Ishikawa (cell line): ENCODE measurements around the gene FHL2.

Source experiments
- CEBPB ChIP-seq: IDR thresholded peaks from 2 replicates; pipeline ENCODE4 v1.6.1; 2012
- CREB1 ChIP-seq: IDR thresholded peaks from 2 replicates; pipeline ENCODE4 v1.6.1; 2012; ENCODE audit warnings: low read depth
- EGR1 ChIP-seq: IDR thresholded peaks from 2 replicates; pipeline ENCODE4 v1.6.1; 2012
- EP300 ChIP-seq: IDR thresholded peaks from 2 replicates; pipeline ENCODE4 v1.6.1; 2012; ENCODE audit warnings: borderline replicate concordance
- FOXM1 ChIP-seq: IDR thresholded peaks from 2 replicates; pipeline ENCODE4 v1.6.1; 2012; ENCODE audit warnings: low read depth, borderline replicate concordance
- NFIC ChIP-seq: IDR thresholded peaks from 2 replicates; pipeline ENCODE4 v1.6.1; 2012
- RAD21 ChIP-seq: IDR thresholded peaks from 2 replicates; pipeline ENCODE4 v1.6.1; 2012; ENCODE audit warnings: low read depth
- REST ChIP-seq: IDR thresholded peaks from 2 replicates; pipeline ENCODE4 v1.6.1; 2012; ENCODE audit warnings: low read depth, mild to moderate bottlenecking
- TAF1 ChIP-seq: IDR thresholded peaks from 2 replicates; pipeline ENCODE4 v1.6.1; 2012; ENCODE audit warnings: low read depth, mild to moderate bottlenecking
- TCF12 ChIP-seq: IDR thresholded peaks from 2 replicates; pipeline ENCODE4 v1.6.1; 2012; ENCODE audit warnings: low read depth
- TEAD4 ChIP-seq: IDR thresholded peaks from 2 replicates; pipeline ENCODE4 v1.6.1; 2012
- USF1 ChIP-seq: IDR thresholded peaks from 2 replicates; pipeline ENCODE4 v1.6.1; 2012
- YY1 ChIP-seq: IDR thresholded peaks from 2 replicates; pipeline ENCODE4 v1.6.1; 2012; ENCODE audit warnings: low read depth
- ZBTB7A ChIP-seq: IDR thresholded peaks from 2 replicates; pipeline ENCODE4 v1.6.1; 2012; ENCODE audit warnings: low read depth
- TF ChIP-seq, protein P1 (sequence below): IDR thresholded peaks from 2 replicates; pipeline ENCODE4 v1.6.1; 2012

Gene FHL2

DNA sequence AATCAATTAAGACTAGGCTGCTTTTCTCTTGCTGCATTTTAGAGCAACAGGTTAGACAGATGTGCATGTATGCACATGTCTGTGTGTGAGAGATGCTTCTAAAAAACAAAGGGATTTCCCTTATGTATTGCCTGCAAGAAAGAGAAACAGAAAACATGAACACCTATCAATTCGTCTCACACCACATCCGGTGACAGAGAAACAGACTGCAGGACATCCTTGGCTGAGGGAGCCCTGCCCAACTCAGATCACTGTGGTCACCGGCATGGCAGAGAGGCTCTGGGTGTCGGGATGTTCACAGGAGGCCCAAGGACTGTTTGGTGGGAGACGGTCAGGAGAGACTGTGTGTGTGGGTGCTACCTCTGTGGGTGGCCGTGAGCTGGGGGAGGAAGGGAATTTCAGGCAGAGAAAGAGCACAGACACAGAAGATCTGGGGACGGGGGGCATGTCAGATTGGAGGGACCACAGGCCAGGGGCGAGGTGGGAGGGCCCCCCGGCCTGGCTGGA, 24.9 kb downstream of the FHL2 start:
- TF ChIP-seq REST, result no peak
- no peak for TF ChIP-seq USF1
- TF ChIP-seq, protein P1, sequence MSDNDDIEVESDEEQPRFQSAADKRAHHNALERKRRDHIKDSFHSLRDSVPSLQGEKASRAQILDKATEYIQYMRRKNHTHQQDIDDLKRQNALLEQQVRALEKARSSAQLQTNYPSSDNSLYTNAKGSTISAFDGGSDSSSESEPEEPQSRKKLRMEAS, result no peak
- TF ChIP-seq TCF12, result no peak
- TF ChIP-seq CREB1, result no peak
- TF ChIP-seq EGR1, result no peak
- no peak for TF ChIP-seq EP300
- TF ChIP-seq RAD21, result no peak
- no peak for TF ChIP-seq CEBPB
- TF ChIP-seq FOXM1, result no peak

- TF ChIP-seq ZBTB7A (no peak), EP300 (no peak), CEBPB (no peak), FOXM1 (no peak), NFIC (no peak), REST (no peak), YY1 (no peak), TAF1 (no peak), TEAD4 (no peak), CREB1 (no peak), TCF12 (no peak), EGR1 (no peak), USF1 (no peak), RAD21 (no peak)
- TF ChIP-seq, protein P1, result no peak
These were observed 25.5 kb downstream of the FHL2 start for GRCh38 chr2:105373344-105373781.

DNA sequence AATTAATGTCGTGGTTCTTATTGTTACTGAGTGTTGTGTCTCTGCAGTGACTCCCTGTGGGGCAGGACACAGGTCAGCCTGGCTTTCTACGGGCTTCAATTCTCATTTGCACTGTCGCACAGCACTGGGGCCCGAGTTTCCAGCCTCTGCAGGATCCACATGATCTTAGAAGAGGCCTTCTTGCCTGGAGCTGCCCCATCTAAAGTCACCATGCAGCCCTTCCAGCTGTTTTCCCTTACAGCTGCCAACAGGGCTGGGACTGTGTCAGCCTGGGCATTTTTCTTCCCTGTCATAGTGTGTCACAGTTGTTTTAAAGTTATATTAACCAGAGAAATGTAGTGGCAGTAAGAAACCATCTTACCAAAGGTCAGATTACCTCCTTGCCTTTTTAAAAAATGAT, 27.0 kb downstream of the FHL2 start:
- TF ChIP-seq EP300 (no peak), USF1 (no peak), TAF1 (no peak), TCF12 (no peak), RAD21 (no peak), TEAD4 (no peak)
- TF ChIP-seq, protein P1, result no peak

DNA sequence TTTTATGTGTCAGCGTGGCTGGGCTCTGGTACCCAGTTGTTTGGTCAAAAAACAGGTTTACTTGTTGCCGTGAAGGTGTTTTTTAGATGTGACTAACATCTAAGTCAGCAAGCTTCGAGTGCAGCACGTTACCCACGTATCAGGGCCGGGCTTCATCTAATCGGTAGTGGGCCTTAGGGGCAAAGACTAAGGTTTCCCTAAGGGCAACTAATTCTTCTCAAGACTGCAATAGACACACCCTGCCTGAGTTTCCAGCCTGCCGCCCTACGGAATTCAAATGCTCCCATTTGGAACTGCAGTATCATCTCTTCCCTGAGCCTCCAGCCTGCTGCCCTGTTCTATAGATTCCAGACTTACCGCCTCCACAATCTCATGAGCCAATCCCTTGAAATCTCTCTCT, 27.7 kb downstream of the FHL2 start:
- TF ChIP-seq TEAD4 (no peak), NFIC (no peak), YY1 (no peak), ZBTB7A (no peak), USF1 (no peak), CREB1 (no peak), RAD21 (no peak), FOXM1 (no peak), REST (no peak), CEBPB (no peak)
